Mesendoderm (in vitro differentiated cells): ENCODE data around the gene TLL2.

Source experiments
- DNase-seq: peaks from one replicate; pipeline ENCODE4 v3.0.0; 2013
- H2AK5ac ChIP-seq: 2 replicates; pipeline ENCODE4 v1.6.1; 2013; ENCODE audit warnings: low read length, inconsistent platforms
- H2BK120ac ChIP-seq: 2 replicates; pipeline ENCODE4 v1.6.1; 2013; ENCODE audit warnings: low read depth, mild to moderate bottlenecking, low read length, moderate library complexity, mixed read lengths
- H2BK15ac ChIP-seq: replicated peaks from 2 replicates; pipeline ENCODE4 v1.6.1; 2013; ENCODE audit warnings: low read depth, mild to moderate bottlenecking, moderate library complexity
- H2BK5ac ChIP-seq: 2 replicates; pipeline ENCODE4 v1.6.1; 2013; ENCODE audit warnings: low read length, inconsistent platforms
- H3K18ac ChIP-seq: 2 replicates; pipeline ENCODE4 v1.6.1; 2013; ENCODE audit warnings: mild to moderate bottlenecking, low read length, mixed read lengths
- H3K23ac ChIP-seq: one replicate; pipeline ENCODE4 v1.6.1; 2013; ENCODE audit warnings: low read length
- H3K27ac ChIP-seq: 2 replicates; pipeline ENCODE4 v1.5.1; 2013; ENCODE audit warnings: low read depth, mild to moderate bottlenecking, inconsistent platforms, low read length, moderate library complexity
- H3K27me3 ChIP-seq: 2 replicates; pipeline ENCODE4 v1.6.1; 2013; ENCODE audit warnings: low read length, control low read depth, mild to moderate bottlenecking, inconsistent platforms; ENCODE audit not compliant: insufficient read depth, poor library complexity
- H3K36me3 ChIP-seq: 2 replicates; pipeline ENCODE4 v1.6.1; 2013; ENCODE audit warnings: low read length, inconsistent platforms; ENCODE audit not compliant: control insufficient read depth, insufficient read depth
- H3K4ac ChIP-seq: one replicate; pipeline ENCODE4 v1.6.1; 2013; ENCODE audit warnings: low read depth, mild to moderate bottlenecking, low read length, moderate library complexity
- H3K4me1 ChIP-seq: 2 replicates; pipeline ENCODE4 v1.6.1; 2013; ENCODE audit warnings: low read depth, low read length, inconsistent platforms; ENCODE audit not compliant: control insufficient read depth
- H3K4me2 ChIP-seq: 2 replicates; pipeline ENCODE4 v1.6.1; 2013; ENCODE audit warnings: low read length
- H3K4me3 ChIP-seq: 2 replicates; pipeline ENCODE4 v1.5.1; 2013; ENCODE audit warnings: mild to moderate bottlenecking, low read length
- H3K56ac ChIP-seq: one replicate; pipeline ENCODE4 v1.6.1; 2013; ENCODE audit warnings: low read length
- H3K79me1 ChIP-seq: 2 replicates; pipeline ENCODE4 v1.6.1; 2013; ENCODE audit warnings: low read length, inconsistent platforms
- H3K79me2 ChIP-seq: 2 replicates; pipeline ENCODE4 v1.6.1; 2013; ENCODE audit warnings: mild to moderate bottlenecking, low read length; ENCODE audit not compliant: control insufficient read depth, insufficient read depth
- H3K9ac ChIP-seq: 2 replicates; pipeline ENCODE4 v1.6.1; 2013; ENCODE audit warnings: low read length, inconsistent platforms
- H4K5ac ChIP-seq: one replicate; pipeline ENCODE4 v1.6.1; 2013; ENCODE audit warnings: low read length
- H4K8ac ChIP-seq: one replicate; pipeline ENCODE4 v1.6.1; 2013; ENCODE audit warnings: low read depth, mild to moderate bottlenecking, control low read depth, low read length, moderate library complexity
- WGBS: extraction: QIAGEN DNeasy Blood & Tissue Kit; methylation state at CpG from one replicate; pipeline ENCODE4 v1.1.7; 2013; ENCODE audit warnings: low lambda C conversion rate, missing lambda C conversion rate; ENCODE audit not compliant: insufficient coverage; ENCODE audit errors: extremely low coverage; 5-methylcytosine and 5-hydroxymethylcytosine counted together

TLL2 gene

GRCh38 chr10:96377816-96378294, 135.9 kb downstream of the TLL2 start:
- peak; percentile 23 for DNase-seq
- no peak overlapping the region for H3K4me2 ChIP-seq
- H3K4me3 ChIP-seq, result no peak overlapping the region
- no peak overlapping the region for H4K5ac ChIP-seq
- no peaks in the 10 kb centered on the region for H3K79me1 ChIP-seq
- H3K9ac ChIP-seq, result no peak overlapping the region
- H3K79me2 ChIP-seq, result no peaks in the 10 kb centered on the region
- H2AK5ac ChIP-seq, result no peak overlapping the region
- no peak overlapping the region for H4K8ac ChIP-seq
- no peaks in the 10 kb centered on the region for H3K27me3 ChIP-seq
- H3K4me1 ChIP-seq, result no peaks in the 10 kb centered on the region
- no peak overlapping the region for H3K27ac ChIP-seq
- WGBS, result no CpG with 5 or more reads among the region's 6 CpGs
- H3K4ac ChIP-seq, result no peak overlapping the region
- H2BK5ac ChIP-seq, result no peak overlapping the region
- H2BK15ac ChIP-seq, result no peak overlapping the region
- no peak overlapping the region for H3K56ac ChIP-seq
- no peak overlapping the region for H2BK120ac ChIP-seq
- H3K18ac ChIP-seq, result no peak overlapping the region
- H3K23ac ChIP-seq, result no peak overlapping the region
- H3K36me3 ChIP-seq, result no peaks in the 10 kb centered on the region

DNA sequence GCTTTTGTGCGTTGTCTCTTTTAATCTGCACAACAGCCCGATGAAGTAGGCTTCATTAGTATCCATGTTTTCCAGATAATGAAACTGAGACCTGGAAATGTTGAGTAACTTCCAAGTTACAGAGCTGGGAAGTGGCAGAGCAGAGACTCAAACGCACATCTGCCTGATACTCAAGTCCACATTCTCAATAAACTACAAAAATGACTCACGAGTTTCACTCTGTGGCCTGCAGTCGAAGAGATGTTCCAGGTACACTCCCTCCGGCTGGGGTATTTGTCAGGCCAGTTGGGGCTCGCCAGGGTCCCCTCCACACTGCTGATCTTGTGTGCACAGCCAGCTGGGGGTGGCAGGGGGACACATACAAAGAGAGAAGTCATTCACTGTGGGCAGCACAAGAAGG, 137.2 kb downstream of the TLL2 start:
- H3K79me1 ChIP-seq, result no peaks in the 10 kb centered on the region
- no peak overlapping the region for H3K27ac ChIP-seq
- H3K56ac ChIP-seq, result no peak overlapping the region
- no peak overlapping the region for H3K4me3 ChIP-seq
- H4K8ac ChIP-seq, result no peak overlapping the region
- H3K4me1 ChIP-seq, result no peaks in the 10 kb centered on the region
- no peak overlapping the region for H2BK5ac ChIP-seq
- H2BK120ac ChIP-seq, result no peak overlapping the region
- H3K4ac ChIP-seq, result no peak overlapping the region
- H3K36me3 ChIP-seq, result no peaks in the 10 kb centered on the region
- H3K79me2 ChIP-seq, result no peaks in the 10 kb centered on the region
- H3K27me3 ChIP-seq, result no peaks in the 10 kb centered on the region
- H2AK5ac ChIP-seq, result no peak overlapping the region
- H4K5ac ChIP-seq, result no peak overlapping the region
- no CpG with 5 or more reads among the region's 7 CpGs for WGBS
- H3K4me2 ChIP-seq, result no peak overlapping the region
- H3K18ac ChIP-seq, result no peak overlapping the region
- H3K23ac ChIP-seq, result no peak overlapping the region
- H2BK15ac ChIP-seq, result no peak overlapping the region
- H3K9ac ChIP-seq, result no peak overlapping the region
- no peak for DNase-seq

GRCh38 chr10:96374985-96375830, 138.5 kb downstream of the TLL2 start:
- Histone ChIP-seq H3K4me1 (no peaks in the 10 kb centered on the region), H4K5ac (no peak overlapping the region), H2BK15ac (no peak overlapping the region), H3K79me1 (no peaks in the 10 kb centered on the region), H3K56ac (peak overlapping the region; percentile 89), H3K18ac (no peak overlapping the region), H3K27ac (no peak overlapping the region), H3K36me3 (no peaks in the 10 kb centered on the region), H2AK5ac (no peak overlapping the region), H3K27me3 (no peaks in the 10 kb centered on the region), H3K4me3 (peak overlapping the region; percentile 45), H4K8ac (no peak overlapping the region), H2BK5ac (no peak overlapping the region), H2BK120ac (no peak overlapping the region), H3K4ac (no peak overlapping the region), H3K23ac (no peak overlapping the region), H3K4me2 (peak overlapping the region; percentile 97), H3K79me2 (no peaks in the 10 kb centered on the region), H3K9ac (peak overlapping the region; percentile 70)
- peak; percentile 93 for DNase-seq
- WGBS, result no CpG with 5 or more reads among the region's 36 CpGs

GRCh38 chr10:96374639-96374984, 139.1 kb downstream of the TLL2 start:
- Histone ChIP-seq H4K8ac (no peak overlapping the region), H3K9ac (no peak overlapping the region), H3K56ac (peak overlapping the region; percentile 89), H3K27me3 (no peaks in the 10 kb centered on the region), H2BK15ac (no peak overlapping the region), H3K23ac (no peak overlapping the region), H3K18ac (no peak overlapping the region), H4K5ac (no peak overlapping the region), H3K4me1 (no peaks in the 10 kb centered on the region), H3K4ac (no peak overlapping the region), H3K4me3 (no peak overlapping the region), H3K27ac (no peak overlapping the region), H3K79me2 (no peaks in the 10 kb centered on the region), H2BK5ac (no peak overlapping the region), H3K4me2 (peak overlapping the region; percentile 4), H2BK120ac (no peak overlapping the region), H3K79me1 (no peaks in the 10 kb centered on the region), H2AK5ac (no peak overlapping the region), H3K36me3 (no peaks in the 10 kb centered on the region)
- no CpG with 5 or more reads among the region's 9 CpGs for WGBS
- DNase-seq, result peak; percentile 60

DNA sequence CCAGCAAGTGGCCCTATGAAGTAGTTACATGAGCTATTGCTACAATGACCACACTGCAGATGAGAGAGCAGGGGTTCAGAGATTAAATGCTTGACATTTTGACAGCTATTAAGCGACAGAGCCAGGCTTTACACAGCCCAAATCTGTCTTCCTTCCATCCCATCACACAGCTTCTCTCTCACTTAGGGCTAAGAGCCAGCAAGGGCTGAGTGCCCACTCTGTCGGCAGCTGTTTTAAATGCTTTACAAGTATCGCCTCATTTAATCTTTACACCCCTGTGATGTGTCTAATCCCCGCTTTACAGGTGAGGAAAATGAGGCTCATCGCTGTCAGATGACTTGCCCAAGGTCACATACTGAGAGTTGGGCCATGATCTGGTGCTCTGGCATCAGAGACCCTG, 139.7 kb downstream of the TLL2 start:
- H4K5ac ChIP-seq, result no peak overlapping the region
- WGBS, result no CpG with 5 or more reads among the region's 5 CpGs
- no peaks in the 10 kb centered on the region for H3K27me3 ChIP-seq
- no peak overlapping the region for H3K4ac ChIP-seq
- no peak overlapping the region for H3K4me2 ChIP-seq
- no peak overlapping the region for H3K23ac ChIP-seq
- no peak overlapping the region for H2BK15ac ChIP-seq
- H2BK120ac ChIP-seq, result no peak overlapping the region
- no peak for DNase-seq
- H3K9ac ChIP-seq, result no peak overlapping the region
- H3K27ac ChIP-seq, result no peak overlapping the region
- H2BK5ac ChIP-seq, result no peak overlapping the region
- no peak overlapping the region for H3K18ac ChIP-seq
- no peaks in the 10 kb centered on the region for H3K36me3 ChIP-seq
- H3K56ac ChIP-seq, result no peak overlapping the region
- H3K79me2 ChIP-seq, result no peaks in the 10 kb centered on the region
- H3K4me3 ChIP-seq, result no peak overlapping the region
- no peak overlapping the region for H2AK5ac ChIP-seq
- H3K79me1 ChIP-seq, result no peaks in the 10 kb centered on the region
- H3K4me1 ChIP-seq, result no peaks in the 10 kb centered on the region
- no peak overlapping the region for H4K8ac ChIP-seq

DNA sequence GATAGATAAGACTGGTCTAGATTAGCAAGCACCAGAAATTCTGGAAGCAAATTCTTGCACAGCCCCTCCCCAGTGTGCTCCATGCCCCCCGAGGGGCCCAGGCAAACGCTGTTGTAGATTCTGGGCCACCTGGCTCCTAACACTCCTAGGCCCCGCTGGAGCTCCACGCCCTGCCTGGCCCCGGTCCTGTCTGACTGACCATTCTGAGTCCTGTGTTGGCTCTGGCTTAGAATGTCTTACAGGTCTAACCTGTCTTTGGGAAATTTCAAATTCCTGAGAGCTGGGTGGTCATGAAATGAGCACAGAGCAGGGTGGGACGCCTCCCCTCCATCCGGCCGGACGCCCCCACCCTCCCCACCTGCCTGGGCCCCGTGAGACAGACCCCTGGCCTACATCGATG, 142.4 kb downstream of the TLL2 start:
- no peak overlapping the region for H3K18ac ChIP-seq
- H2AK5ac ChIP-seq, result no peak overlapping the region
- H3K79me2 ChIP-seq, result no peaks in the 10 kb centered on the region
- no peak overlapping the region for H3K23ac ChIP-seq
- WGBS, result no CpG with 5 or more reads among the region's 11 CpGs
- H3K36me3 ChIP-seq, result no peaks in the 10 kb centered on the region
- no peak overlapping the region for H2BK120ac ChIP-seq
- H4K8ac ChIP-seq, result no peak overlapping the region
- no peaks in the 10 kb centered on the region for H3K79me1 ChIP-seq
- H3K4ac ChIP-seq, result no peak overlapping the region
- H3K56ac ChIP-seq, result no peak overlapping the region
- H3K9ac ChIP-seq, result no peak overlapping the region
- no peak overlapping the region for H2BK15ac ChIP-seq
- no peak overlapping the region for H4K5ac ChIP-seq
- H3K27me3 ChIP-seq, result no peaks in the 10 kb centered on the region
- H3K27ac ChIP-seq, result no peak overlapping the region
- no peak for DNase-seq
- H3K4me2 ChIP-seq, result no peak overlapping the region
- no peak overlapping the region for H2BK5ac ChIP-seq
- no peak overlapping the region for H3K4me3 ChIP-seq
- H3K4me1 ChIP-seq, result no peaks in the 10 kb centered on the region
